ENCODE data around the gene STK38.
A peak's percentile ranks its signal among the peaks of the same experiment; 100 is the strongest.
"Not testable (repeated sequence)": the region's sequence is repeated elsewhere in the genome, so short reads cannot be mapped to it uniquely, and the experiment has no call there.

The STK38 gene

DNA sequence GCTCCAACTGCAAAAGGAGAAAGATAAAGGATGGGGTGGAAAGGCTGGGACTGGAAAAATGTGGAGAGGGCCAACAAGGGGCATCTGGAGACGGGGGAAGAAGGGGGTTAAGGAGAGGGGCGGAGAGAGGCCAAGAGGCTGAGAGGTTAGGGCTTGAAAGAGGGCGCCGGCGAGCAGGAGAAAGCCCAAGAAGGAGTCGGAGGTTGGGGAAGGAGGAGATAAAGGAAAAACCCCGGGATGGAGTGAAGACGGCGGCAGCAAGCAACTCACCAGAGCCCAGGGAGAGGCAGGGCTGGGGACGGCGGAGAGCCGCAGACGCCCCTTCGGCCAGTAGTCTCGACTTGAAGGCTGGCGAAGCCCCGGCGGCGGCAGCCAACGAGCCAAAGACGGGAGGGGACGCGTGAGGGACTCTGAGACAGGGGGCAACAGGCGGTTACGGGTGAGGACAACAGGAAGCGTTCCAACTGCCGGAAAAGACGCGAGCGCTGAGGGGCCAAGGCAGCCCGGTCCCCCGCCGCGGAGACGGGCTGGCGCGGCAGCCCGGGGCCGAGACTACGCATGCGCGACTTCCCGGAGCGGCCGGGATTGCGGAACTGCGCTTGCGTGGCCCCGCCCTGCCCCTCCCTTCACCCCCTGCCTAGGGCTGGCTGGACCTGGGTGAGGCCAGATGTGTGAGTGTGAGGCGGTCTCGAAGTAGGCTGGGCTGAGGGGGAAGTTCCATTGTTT, at the start of gene STK38:
Gene STK38, minus strand, starts transcription at position 560 of the 726 bp plus-strand sequence. CDS start 7,277 bp downstream, outside the sequence.
- peak; percentile 92 for DNase-seq

DNA sequence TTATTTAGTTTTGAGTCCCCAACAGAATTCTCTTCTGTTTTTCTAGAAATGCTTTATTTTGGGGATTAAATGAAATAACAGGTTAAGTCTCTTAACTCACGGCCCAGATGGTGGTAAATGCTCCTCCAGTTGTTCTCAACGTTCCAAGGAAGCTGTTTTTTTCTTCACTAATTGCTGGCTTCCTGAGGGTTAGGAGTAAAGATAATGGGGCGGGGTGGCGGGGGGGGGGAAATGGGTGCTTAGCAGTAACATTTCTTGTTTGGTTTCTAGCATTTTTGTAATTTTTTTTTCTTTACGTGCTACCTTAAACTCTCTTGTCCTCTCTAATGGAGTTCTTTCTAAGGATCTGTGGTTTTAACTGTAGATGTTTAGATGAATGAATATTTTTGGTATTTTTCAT, 49.1 kb upstream of the STK38 start:
- DNase-seq, result no peak

DNA sequence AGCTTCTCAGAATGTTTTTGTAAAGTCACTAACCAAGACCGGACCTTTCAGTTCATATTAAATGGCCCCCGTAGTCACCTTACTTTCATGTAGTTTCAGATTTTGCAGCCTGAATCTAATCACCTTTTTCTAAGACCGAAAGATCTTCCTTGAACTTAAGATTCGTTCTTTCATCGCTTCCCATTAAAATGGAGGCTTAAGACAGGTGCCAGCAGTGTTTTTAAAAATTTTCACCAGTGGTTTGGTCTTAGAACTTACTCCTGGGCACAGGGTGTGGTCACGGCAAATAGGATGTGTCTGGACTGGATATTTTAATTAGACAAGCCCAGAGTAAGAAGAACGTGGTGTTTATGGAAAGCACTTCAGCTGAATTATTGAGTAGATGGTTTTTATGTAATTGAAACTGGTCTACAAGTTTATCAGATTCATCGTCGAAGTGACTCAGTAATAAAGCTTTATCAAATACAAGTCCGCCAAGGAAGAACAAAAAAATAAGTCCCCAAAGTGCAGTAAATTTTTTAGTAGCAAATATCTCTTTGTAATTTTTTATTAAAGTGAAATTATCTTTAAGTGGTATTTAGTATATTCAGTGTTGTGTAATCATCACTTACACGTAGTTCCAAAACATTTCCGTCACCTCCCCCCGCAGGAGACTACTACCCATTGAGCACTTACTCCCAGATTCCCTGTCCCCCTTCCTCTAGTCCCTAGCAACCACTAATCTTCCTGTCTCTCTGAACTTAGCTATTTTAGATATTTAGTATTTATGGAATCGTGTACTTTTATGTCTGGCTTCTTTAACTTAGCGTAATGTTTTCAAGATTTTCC, 47.8 kb upstream of the STK38 start:
- peak; percentile 20 for DNase-seq

DNA sequence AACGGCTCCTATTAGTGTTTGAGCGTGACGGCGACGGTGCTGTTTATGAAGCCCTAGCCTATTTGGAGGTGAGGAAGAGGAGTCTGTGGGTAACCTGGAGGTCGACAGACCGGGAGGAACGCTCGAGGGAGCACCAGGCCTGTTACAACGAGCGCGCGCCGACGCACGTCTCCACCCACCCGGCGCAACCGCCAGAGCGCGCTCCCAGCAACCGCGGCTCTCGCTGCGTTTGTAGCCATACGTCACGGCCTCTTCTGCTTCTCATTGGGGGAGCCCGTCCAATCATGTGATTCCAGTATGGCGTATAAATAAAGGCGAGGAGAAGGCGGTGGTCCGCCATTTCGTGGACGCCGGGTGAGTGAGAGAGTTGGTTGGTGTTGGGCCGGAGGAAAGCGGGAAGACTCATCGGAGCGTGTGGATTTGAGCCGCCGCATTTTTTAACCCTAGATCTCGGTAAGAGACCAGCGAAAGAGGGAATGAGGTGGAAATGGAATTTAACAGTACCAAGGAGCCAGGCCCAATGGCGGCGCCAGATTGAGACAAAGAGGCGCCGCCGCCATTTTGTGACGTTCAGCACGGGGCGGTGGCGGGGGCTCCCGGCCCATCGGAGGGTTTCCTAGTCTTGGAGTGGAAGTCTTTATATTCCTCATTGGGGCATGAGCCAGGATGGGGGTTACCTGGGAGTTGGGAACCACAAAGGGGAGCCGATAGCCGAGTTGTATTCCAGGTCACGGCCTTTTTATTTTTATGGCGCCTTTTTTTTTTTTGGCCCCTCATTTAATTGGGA, 46.9 kb upstream of the STK38 start, which contains the start of gene SRSF3:
Gene SRSF3, plus strand, starts transcription at position 334 of the 787 bp plus-strand sequence. CDS start 2,401 bp downstream, outside the sequence.
- peak; percentile 97 for DNase-seq

DNA sequence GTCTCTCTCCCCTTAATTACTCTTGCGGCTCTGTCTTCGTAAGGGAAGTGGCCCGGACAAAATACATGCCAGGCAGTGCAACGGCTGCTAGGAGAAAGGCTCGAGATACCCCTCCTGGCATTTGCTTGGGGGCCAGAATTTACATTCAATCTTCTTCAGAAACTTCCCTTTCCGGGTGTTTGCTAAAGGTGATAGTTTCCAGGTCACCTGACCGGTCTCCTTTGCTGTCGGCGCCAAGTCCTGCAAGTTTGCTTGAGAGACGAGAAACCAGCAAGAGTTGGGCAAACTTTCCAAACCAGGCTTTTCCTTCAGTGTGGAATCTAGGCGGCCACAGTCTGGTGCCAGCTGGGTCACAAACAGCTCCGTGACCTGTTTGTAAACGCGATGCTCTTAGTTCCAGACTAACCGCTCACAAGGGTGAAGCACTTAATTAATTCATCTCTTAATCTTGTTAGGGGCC, 46.3 kb upstream of the STK38 start:
- peak; percentile 48 for DNase-seq

DNA sequence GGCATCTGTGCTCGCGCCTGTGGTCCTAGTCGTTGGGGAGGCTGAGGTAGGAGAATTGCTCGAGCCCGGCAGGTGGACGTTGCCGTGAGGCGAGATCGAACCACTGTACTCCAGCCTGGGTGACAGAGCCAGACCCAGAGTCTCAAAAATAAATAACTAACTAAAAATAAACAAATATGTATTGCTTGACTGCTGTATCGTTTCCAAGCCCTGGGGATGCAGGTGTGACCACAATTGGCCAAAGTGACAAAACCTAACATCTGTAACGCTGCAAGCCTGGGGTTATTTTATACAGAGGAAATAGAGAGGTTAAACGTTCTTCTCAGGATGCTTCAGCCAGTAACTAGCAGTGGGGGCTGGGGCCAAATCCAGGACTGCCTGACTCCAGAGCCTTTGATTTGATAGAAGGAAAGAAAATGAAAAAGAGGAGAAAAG, 45.0 kb upstream of the STK38 start:
- DNase-seq, result no peak

DNA sequence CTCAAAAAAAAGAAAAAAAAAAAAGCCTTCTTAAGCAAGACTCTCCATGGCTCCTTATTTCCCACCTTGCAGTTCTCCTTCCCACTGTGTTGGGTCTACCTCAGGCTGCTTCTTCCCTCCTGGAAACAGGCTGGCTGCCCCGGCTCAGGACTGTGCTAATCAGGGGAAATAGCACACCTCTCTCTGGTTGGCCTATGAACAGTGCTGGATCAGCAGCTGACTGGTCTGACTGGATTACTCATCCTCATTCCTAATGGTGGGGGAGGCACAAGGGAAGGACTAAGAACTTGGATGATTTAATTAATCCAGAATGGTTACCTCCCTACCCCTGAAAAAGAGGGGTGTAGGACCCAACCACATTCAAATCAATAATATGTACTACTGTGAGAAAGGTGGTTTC, 43.0 kb upstream of the STK38 start:
- DNase-seq, result no peak

DNA sequence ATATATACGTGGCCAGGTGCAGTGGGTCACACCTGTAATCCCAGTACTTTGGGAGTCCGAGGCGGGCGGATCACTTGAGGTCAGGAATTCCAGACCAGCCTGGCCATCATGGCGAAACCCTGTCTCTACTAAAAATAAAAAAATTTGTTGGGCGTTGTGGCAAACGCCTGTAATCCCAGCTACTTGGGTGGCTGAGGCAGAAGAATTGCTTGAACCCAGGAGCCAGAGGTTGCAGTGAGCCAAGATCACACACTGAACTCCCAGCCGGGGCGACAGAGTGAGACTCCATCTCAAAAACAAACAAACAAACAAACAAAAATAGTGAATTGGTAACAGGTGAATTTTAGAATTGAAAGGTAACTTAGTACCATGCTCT, 41.7 kb upstream of the STK38 start:
- DNase-seq, result not testable (repeated sequence)

DNA sequence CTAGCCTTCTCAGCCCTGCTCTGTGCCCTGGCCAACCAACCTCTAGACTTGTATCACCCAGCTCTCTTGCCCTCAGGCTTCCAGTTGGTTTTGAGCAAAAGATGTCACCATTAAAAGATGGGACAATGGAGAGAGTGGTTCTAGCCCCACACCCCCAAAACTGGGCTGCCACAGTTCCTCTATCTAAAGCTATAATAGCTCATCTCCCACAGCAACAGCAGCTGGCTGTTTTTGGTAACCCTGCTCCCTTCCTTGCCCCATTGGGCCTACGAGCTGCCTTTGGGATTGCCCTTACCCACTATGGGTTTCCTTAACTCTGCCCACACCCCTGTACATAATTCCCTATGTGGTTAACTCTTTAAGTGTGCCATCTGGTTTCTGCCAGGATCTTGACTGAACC, 39.3 kb upstream of the STK38 start:
- no peak for DNase-seq

DNA sequence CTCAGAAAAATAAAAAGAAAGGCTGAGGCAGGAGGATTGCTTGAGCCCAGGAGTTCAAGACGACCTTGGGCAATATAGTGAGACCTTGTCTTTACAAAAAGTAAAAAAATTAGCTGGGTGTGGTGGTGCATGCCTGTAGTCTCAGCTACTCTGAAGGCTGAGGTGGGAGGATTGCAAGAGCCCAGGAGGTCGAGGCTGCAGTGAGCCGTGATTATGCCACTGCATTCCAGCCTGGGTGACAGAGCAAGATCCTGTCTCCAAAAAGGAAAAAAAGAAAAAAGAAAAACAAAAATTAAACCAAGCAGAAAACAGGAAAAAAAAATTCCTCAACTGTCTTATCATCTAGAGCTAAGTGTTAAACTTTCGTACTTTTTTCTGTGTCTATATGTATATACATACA, 34.4 kb upstream of the STK38 start:
- no peak for DNase-seq

DNA sequence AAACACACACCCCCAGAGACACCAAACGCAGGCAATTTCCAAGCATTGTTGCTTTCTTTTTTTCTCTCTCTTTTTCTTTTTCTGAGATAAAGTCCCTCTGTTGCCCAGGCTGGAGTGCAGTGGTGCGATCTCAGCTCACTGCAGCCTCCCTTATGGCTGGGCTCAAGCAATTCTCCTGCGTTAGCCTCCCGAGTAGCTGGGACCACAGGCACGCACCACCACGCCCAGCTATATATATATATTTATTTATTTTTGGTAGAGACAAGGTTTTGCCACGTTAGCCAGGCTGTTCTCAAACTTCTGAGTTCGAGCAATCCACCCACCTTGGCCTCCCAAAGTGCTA, 32.9 kb upstream of the STK38 start:
- no peak for DNase-seq

DNA sequence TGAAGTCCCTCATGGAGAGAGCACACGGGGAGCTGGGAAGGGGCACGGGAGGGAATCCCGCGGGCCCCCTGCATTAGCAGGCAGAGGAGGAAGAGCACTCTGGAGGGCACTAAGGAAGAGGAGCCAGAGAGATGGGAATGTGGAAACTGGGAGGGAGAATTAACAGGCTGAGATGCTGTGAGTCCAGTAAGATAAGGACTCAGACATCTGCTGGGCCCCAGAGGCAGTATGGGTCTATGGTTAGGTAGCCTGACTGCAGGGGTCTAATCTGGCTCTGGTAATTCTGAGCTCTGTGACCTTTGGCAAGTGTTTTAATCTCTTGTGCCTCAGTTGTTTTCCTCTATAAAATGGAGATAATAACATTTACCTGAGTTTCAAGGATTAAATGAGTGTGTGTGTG, 31.2 kb upstream of the STK38 start:
- DNase-seq, result no peak

DNA sequence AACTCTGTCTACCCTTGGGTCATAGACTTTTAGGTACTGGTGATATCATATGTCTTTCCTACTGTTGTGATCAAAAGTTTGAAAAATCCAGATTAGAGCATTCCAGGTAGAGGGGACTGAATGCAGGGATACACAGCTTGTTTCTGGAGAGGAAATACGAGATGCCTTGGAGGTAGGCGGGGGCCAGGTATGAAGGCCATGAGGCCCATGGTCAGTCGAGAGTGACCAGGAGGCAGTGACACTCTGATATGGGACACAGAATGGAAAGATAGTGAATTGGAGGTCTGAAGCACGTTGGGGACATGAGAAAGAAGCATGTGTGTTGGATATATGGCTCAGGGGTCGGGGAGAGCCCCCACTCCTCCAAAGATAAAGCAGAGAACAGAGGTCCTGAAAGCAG, 30.8 kb upstream of the STK38 start:
- DNase-seq, result no peak

DNA sequence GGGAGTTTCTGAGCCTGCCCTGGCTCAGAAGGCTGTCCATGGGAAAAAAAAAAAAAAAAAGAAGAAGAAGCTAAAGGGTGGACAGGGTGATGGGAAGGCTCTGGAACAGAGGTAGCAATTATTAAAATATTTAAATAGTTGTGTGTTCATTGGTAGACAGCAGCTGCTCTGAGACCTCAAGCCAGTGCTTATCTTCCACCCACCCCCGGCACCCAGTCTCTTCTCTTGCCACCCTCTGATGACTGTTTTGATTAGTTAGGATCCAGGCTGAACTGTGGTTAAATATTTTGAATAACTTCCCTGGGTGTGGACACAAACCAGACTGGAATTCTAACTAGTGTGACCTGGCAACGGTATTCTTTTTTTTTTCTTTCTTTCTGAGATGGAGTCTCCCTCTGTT, 30.0 kb upstream of the STK38 start:
- DNase-seq, result no peak

DNA sequence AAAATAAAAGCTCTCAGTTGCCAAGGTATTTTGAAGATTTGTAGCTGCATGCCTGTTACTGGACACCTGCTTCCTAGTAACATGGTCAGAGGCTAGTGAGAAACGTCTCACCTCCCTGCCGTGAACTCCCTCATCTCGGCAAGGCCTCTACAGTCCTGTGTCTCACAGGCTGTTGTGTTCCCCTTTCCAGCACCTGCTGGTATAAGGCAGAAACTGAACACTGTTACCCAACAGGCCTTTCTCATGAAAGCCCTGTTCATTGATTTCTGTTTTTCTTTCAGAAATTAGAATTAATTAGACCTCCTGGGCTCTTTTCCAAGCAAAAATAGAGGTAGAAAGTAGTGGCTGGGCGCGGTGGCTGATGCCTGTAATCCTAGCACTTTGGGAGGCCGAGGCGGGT, 29.3 kb upstream of the STK38 start:
- no peak for DNase-seq

DNA sequence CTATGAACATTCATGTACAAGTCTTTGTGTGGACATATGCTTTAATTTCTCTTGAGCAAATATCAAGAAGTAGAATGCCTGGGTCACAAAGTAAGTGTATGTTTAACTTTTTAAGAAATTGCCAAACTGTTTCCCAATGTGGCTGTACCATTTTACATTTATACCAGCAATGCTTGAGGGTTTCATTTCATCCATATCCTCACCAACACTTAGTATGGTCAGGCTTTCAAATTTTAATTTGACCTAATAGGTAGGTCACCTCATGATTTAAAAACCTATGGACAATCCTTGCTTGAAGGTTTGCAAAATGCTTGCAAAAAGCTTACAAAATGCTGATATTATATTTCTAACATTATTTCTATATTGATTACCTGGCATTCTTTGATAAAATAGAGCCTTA, 27.4 kb upstream of the STK38 start:
- DNase-seq, result no peak

DNA sequence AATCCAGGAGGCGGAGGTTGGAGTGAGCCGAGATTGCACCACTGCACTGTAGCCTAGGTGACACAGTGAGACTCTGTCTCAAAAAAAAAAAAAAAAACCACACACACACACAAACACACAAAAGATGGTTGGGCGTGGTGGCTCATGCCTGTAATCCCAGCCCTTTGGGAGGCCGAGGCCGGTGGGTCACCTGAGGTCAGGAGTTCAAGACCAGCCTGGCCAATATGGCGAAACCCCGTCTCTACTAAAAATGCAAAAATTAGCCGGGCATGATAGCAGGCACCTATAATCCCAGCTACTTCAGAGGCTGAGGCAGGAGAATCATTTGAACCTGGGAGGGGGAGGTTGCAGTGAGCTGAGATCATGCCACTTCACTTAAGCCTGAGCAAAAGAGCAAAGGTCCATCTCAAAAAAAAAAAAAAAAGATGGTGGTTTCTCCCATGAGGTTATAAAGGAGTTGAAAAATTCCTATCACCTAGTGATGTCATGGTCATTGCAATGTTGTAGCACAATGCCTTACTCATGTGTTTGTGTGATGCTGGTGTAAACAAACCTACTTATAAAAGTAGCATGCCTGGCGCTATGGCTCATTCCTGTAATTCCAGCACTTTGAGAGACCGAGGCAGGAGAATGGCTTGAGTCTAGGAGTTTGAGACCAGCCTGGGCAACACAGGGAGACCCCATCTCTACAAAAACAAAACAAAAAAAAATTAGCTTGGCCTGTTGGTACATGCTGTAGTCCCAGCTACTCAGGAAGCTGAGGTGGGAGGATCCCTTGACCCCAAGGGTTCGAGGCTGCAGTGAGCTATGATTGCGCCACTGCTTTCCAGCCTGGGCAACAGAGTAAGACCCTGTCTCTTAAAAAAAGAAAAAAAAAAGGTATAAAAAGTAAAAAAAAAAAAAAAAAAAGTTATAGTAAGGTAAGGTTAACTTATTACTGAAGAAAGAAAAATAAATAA, 25.4 kb upstream of the STK38 start:
- not testable (repeated sequence) for DNase-seq

DNA sequence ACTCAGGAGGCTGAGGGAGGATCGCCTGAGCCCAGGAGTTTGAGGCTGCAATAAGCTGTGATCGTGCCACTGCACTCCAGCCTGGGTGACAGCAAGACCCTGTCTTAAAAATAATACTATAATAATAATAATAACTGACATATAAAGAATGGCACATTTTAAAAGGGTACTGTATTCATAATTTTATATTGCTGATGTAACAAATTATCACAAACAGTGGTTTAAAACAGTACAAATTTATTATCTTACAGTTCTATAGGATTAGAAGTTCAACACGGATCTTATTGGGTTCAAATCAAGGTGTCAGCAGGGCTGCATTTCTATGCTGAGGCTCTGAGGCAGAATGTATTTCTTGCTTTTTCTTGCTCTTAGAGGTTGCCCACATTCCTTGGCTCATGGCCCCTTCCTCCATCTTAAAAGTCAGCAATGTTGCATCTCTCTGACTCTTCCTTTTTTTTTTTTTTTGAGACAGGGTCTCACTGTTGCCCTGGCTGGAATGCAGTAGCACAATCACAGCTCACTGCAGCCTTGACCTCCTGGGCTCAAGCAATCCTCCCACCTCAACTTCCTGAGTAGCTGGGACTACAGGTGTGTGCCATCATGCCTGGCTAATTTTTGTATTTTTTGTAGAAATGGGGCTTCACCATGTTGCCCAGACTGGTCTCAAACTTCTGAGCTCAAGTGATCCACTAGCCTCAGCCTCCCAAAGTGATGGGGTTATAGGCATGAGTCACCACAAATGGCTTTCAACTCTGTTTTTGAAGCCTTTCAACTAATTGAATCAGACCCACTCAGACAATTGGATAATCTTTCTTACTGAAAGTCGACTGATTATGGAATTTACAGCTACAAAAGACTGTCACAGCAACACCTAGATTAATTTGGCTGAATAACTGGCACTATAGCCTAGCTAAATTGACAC, 24.1 kb upstream of the STK38 start:
- DNase-seq, result no peak

DNA sequence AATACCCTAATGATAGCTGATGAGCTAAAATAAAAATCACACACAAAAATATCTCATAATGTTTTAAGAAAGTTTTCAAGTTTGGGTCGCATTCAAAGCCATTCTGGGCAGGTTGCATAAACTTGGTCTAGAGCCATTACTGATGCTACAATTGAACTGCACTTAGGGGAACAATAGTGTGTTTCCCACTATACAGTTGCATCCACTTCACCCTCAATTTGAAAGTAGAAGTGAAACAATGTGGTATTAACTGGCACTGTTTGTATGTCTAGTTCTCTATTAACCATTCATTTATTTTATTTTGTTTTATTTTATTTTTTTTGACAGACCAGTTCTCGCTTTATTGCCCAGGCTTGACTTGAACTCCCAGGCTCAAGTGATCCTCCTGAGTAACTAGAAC, 23.0 kb upstream of the STK38 start:
- no peak for DNase-seq

DNA sequence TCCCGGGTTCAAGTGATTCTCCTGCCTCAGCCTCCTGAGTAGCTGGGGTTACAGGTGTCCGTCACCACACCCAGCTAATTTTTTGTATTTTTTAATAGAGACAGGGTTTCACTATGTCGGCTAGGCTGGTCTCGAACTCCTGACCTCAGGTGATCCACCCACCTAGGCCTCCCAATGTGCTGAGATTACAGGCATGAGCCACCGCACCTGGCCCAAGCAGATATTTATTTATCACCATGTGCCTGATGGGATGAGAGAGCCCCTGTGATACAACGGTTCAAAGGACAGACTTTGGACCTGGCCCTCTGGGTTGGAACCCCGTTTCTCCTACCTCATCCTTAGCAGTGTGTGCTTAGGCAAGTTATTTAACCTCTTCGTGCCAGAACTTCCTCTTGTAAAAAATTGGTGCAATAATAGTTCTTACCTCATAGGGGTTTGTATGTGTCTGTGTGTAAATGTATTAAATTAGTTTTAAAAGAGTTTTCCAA, 19.2 kb upstream of the STK38 start:
- no peak for DNase-seq

DNA sequence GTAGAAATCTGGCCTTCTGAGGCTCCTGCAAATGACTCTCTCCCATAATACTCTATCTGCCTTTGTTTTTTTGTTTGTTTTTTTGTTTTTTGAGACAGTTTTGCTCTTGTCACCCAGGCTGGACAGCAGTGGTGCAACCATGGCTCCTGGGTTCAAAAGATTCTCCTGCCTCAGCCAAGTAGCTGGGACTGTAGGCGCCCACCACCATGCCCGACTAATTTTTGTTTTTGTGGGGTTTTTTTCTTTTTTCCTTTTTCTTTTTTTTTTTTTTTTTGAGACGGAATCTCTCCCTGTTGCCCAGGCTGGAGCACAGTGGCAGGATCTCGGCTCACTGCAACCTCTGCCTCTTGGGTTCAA, 16.6 kb upstream of the STK38 start:
- DNase-seq, result no peak
